Stimulated activated CD8-positive, alpha-beta memory T cell treated with anti-CD3 and anti-CD28 coated beads, Interleukin-15, amount 100 ng/mL, for 24 hours (primary cell): ENCODE measurements around the gene CC2D2B.

ENCODE experiments used
- DNase-seq: peaks from one replicate; pipeline ENCODE4 v3.0.0-alpha.2; 2020; ENCODE audit warnings: low read depth

CC2D2B gene

DNA sequence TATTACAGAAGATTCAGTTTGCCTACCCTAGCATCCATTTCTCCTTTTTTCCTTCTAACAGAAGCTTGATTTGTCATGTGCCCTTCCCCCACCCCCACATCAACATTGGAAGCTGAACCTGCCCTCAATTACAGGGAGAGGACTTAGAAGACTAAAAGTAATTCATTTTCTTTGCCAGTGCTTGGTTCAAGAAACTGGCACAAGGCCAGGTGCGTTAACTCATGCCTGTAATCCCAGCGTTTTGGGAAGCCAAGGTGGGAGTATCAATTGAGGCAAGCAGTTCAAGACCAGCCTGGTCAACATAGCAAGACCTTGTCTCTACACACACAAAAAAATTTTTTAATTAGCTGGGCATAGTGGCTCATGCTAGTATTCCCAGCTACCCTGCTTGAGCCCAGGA, 168.2 kb downstream of the CC2D2B start:
- no peak for DNase-seq

DNA sequence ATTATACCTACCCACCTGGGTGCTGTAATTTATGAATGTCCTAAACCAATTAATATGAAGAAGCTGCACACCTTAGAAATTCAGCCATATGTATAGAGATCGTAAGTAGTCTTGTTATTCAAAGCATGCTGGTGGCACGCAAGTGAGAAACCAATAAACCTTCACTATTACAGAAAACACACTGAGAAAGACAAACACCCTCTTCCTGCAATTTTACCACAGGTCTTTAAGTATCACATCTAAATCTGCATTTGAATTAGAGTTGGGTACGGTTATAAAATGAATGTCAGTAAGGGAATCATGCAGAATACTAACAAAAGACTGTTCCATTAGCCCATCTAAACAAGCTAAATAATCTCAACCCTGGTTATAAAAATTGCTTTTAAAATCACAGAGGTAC, 169.4 kb downstream of the CC2D2B start:
- DNase-seq: no peak

DNA sequence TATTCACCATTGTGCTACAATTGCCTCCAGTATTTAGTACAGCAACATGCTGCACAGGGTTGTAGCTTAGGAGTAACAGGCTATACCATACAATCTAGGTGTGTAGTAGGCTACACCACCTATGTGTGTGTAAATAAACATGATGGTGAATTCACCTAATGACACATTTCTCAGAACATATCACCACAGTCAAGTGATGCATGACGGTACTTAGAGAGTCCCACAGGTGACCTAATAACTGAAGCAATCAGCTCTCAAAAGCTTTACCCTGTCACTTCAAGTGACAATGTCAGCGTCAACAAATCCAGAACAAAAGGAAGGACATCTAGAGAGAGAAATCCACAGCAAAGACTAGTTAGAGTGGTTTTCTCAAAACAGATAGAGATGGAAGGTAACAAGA, 174.4 kb downstream of the CC2D2B start:
- no peak for DNase-seq
